Measurements from ENCODE around the gene MLF2. TPM values are rescaled to one million over a fixed set of nuclear protein-coding genes. Genes with fewer than 3 reads are reported as not detected.
A peak's percentile ranks its signal among the peaks of the same experiment; 100 is the strongest.

MLF2 gene
- total and polyA plus RNA-seq, 2 of the 13 experiments (the other 11 are each of a cell fraction or from before 2014, with no cell fraction given) = 88.1 to 167 TPM

DNA sequence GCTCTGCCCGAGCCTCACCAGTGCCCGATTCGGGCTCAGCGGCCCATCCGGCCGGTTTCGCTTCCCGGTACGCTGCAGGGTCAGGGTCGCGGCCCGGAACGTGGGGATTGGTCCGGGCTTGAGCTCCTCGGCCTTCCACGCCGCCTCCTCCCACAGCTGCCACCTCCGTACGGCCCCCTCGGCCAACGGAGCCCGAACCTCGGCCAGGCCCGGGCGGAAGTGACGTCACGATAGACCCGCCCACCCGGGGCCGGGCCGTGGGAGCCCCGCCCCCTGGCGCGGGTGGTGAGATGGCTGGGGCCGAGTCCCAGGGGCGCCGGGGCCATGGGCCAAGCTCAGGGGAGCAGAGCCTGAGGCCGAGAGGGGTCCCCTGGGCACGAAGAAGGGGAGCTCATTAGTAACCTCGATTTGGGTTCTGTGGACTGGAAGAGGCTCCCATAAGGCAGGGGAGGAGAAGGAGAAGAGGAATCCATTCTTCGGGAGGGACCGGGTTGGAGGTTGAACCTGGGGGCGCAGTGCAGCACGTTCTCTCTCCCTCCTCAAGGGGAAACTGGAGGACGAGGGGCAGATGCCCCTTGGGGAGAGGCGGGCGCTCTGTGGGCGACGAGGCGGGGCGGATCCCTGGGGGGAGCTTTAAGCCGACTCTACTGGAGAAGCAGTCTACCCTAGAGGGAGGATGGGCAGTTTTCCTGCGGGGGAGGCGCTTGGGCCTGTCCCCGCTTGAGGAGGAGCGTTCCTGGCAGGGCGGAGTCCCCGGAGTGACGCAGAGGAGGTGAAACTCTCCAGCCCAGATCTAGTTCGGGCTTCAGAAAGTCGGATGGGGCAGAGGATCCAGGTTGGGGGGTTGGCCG, at the start of gene MLF2 (continued):
- peak; percentile 50 for TF ChIP-seq KDM2A (CRISPR knock-in tag; IDR thresholded peaks at IDR 0.05; ENCODE audit: borderline replicate concordance, low read depth)
- TF ChIP-seq, protein P1, sequence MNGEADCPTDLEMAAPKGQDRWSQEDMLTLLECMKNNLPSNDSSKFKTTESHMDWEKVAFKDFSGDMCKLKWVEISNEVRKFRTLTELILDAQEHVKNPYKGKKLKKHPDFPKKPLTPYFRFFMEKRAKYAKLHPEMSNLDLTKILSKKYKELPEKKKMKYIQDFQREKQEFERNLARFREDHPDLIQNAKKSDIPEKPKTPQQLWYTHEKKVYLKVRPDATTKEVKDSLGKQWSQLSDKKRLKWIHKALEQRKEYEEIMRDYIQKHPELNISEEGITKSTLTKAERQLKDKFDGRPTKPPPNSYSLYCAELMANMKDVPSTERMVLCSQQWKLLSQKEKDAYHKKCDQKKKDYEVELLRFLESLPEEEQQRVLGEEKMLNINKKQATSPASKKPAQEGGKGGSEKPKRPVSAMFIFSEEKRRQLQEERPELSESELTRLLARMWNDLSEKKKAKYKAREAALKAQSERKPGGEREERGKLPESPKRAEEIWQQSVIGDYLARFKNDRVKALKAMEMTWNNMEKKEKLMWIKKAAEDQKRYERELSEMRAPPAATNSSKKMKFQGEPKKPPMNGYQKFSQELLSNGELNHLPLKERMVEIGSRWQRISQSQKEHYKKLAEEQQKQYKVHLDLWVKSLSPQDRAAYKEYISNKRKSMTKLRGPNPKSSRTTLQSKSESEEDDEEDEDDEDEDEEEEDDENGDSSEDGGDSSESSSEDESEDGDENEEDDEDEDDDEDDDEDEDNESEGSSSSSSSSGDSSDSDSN (CRISPR knock-in tag; IDR thresholded peaks at IDR 0.05) = peak; percentile 85
- 0 out of 2 replicates have a peak, but pooled peaks have one; percentile 67 for TF ChIP-seq ZNF329 (CRISPR knock-in tag; IDR thresholded peaks at IDR 0.05; ENCODE audit: low read depth)
- TF ChIP-seq, protein P2, sequence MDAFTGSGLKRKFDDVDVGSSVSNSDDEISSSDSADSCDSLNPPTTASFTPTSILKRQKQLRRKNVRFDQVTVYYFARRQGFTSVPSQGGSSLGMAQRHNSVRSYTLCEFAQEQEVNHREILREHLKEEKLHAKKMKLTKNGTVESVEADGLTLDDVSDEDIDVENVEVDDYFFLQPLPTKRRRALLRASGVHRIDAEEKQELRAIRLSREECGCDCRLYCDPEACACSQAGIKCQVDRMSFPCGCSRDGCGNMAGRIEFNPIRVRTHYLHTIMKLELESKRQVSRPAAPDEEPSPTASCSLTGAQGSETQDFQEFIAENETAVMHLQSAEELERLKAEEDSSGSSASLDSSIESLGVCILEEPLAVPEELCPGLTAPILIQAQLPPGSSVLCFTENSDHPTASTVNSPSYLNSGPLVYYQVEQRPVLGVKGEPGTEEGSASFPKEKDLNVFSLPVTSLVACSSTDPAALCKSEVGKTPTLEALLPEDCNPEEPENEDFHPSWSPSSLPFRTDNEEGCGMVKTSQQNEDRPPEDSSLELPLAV (CRISPR knock-in tag; conservative IDR thresholded peaks at IDR 0.05; ENCODE audit: low read depth) = no peak
- TF ChIP-seq TCF12 (IDR thresholded peaks at IDR 0.05) = no peak
- no peak; the same call in 1 of the 2 replicates for TF ChIP-seq TCF12 (CRISPR knock-in tag; IDR thresholded peaks at IDR 0.05)
- TF ChIP-seq ZFP90 (CRISPR knock-in tag; IDR thresholded peaks at IDR 0.05; ENCODE audit: borderline replicate concordance) = peak; percentile 39; the same call in 1 of the 2 replicates
- no peak for TF ChIP-seq FLYWCH1 (CRISPR knock-in tag; IDR thresholded peaks at IDR 0.05)
- 0 out of 2 replicates have a peak, but pooled peaks have one; percentile 61 for TF ChIP-seq MAZ (IDR thresholded peaks at IDR 0.05; ENCODE audit: borderline replicate concordance, low read depth, low read length)
- peak; percentile 91 for TF ChIP-seq MAZ (CRISPR knock-in tag; IDR thresholded peaks at IDR 0.05; ENCODE audit: low read depth)
- 0 out of 2 replicates have a peak, but pooled peaks have one; percentile 41 for TF ChIP-seq TGIF2 (CRISPR knock-in tag; IDR thresholded peaks at IDR 0.05)
- TF ChIP-seq ZNF768 (CRISPR knock-in tag; IDR thresholded peaks at IDR 0.05) = peak; percentile 14; the same call in 1 of the 2 replicates
- TF ChIP-seq ATF7 (IDR thresholded peaks at IDR 0.05) = peak; percentile 94
- peak; percentile 90 for TF ChIP-seq ATF7 (CRISPR knock-in tag; IDR thresholded peaks at IDR 0.05)
- 0 out of 2 replicates have a peak, but pooled peaks have one; percentile 37 for TF ChIP-seq NRL (CRISPR knock-in tag; IDR thresholded peaks at IDR 0.05; ENCODE audit: borderline replicate concordance)
- no peak; the same call in 1 of the 2 replicates for TF ChIP-seq PRMT3 (CRISPR knock-in tag; IDR thresholded peaks at IDR 0.05; ENCODE audit: borderline replicate concordance, low read depth)
- TF ChIP-seq, protein P3, sequence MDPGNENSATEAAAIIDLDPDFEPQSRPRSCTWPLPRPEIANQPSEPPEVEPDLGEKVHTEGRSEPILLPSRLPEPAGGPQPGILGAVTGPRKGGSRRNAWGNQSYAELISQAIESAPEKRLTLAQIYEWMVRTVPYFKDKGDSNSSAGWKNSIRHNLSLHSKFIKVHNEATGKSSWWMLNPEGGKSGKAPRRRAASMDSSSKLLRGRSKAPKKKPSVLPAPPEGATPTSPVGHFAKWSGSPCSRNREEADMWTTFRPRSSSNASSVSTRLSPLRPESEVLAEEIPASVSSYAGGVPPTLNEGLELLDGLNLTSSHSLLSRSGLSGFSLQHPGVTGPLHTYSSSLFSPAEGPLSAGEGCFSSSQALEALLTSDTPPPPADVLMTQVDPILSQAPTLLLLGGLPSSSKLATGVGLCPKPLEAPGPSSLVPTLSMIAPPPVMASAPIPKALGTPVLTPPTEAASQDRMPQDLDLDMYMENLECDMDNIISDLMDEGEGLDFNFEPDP (CRISPR knock-in tag; conservative IDR thresholded peaks at IDR 0.05) = no peak
- peak; percentile 53; the same call in 1 of the 2 replicates for TF ChIP-seq ZNF121 (CRISPR knock-in tag; IDR thresholded peaks at IDR 0.05)
